Neural cell (in vitro differentiated cells): ENCODE data around the gene RPS24. TPM values are rescaled to one million over a fixed set of nuclear protein-coding genes. Genes with fewer than 3 reads are reported as not detected.

Experiments
- H2AFZ ChIP-seq: fragments of 200-600, 300-800 bp; sonication (generic), shearing (Covaris generic); 2 replicates; pipeline ENCODE4 v1.6.0; 2014; ENCODE audit warnings: low read depth, mild to moderate bottlenecking, antibody characterized with exemption, low read length, moderate library complexity
- H3F3A ChIP-seq: fragments of 200-600 bp; shearing (Covaris generic); 2 replicates; pipeline ENCODE4 v1.6.1; 2016; ENCODE audit warnings: mild to moderate bottlenecking, moderate library complexity, mixed read lengths, antibody characterized with exemption, low read length; ENCODE audit not compliant: insufficient read depth, poor library complexity, severe bottlenecking
- H3K27ac ChIP-seq: fragments of 200-600, 300-800 bp; sonication (generic), shearing (Covaris generic); 2 replicates; pipeline ENCODE4 v1.5.1; 2014; ENCODE audit warnings: mild to moderate bottlenecking, low read length, moderate library complexity
- H3K27me3 ChIP-seq: fragments of 300-800, 200-600 bp; sonication (generic), shearing (Covaris generic); 2 replicates; pipeline ENCODE4 v1.6.0; 2014; ENCODE audit warnings: mild to moderate bottlenecking, low read depth, low read length, moderate library complexity; ENCODE audit not compliant: insufficient read depth
- H3K36me3 ChIP-seq: fragments of 300-800, 200-600 bp; sonication (generic), shearing (Covaris generic); 2 replicates; pipeline ENCODE4 v1.5.1; 2014; ENCODE audit warnings: mild to moderate bottlenecking, antibody characterized with exemption, low read length, moderate library complexity; ENCODE audit not compliant: insufficient read depth
- H3K4me2 ChIP-seq: fragments of 300-800, 200-600 bp; sonication (generic), shearing (Covaris generic); 2 replicates; pipeline ENCODE4 v1.6.0; 2014; ENCODE audit warnings: mild to moderate bottlenecking, low read length
- H3K4me3 ChIP-seq: fragments of 300-800, 200-600 bp; sonication (generic), shearing (Covaris generic); 2 replicates; pipeline ENCODE4 v1.5.1; 2014; ENCODE audit warnings: mild to moderate bottlenecking, low read length, moderate library complexity
- H3K79me2 ChIP-seq: fragments of 200-600 bp; shearing (Covaris generic); replicated peaks from 2 replicates; pipeline ENCODE4 v1.6.0; 2014; ENCODE audit warnings: mild to moderate bottlenecking, low read length, moderate library complexity; ENCODE audit not compliant: insufficient read depth
- H3K9ac ChIP-seq: fragments of 300-800, 200-600 bp; sonication (generic), shearing (Covaris generic); 2 replicates; pipeline ENCODE4 v1.6.1; 2016; ENCODE audit warnings: mild to moderate bottlenecking, low read length, mixed read lengths
- H3K9me2 ChIP-seq: fragments of 200-600 bp; shearing (Covaris generic); 2 replicates; pipeline ENCODE4 v1.6.1; 2016; ENCODE audit warnings: mild to moderate bottlenecking, low read length, mixed read lengths; ENCODE audit not compliant: insufficient read depth
- H3K9me3 ChIP-seq: fragments of 200-600, 300-800 bp; sonication (generic), shearing (Covaris generic); 2 replicates; pipeline ENCODE4 v1.6.1; 2016; ENCODE audit warnings: mild to moderate bottlenecking, mixed run types, low read length, moderate library complexity, mixed read lengths
- H4K20me1 ChIP-seq: fragments of 200-600 bp; shearing (Covaris generic); 2 replicates; pipeline ENCODE4 v1.6.1; 2016; ENCODE audit warnings: mild to moderate bottlenecking, mixed run types; ENCODE audit not compliant: insufficient read depth
- CTCF ChIP-seq: fragments of 450-650 bp; IDR thresholded peaks from 2 replicates; pipeline ENCODE4 v1.5.1; 2014; ENCODE audit warnings: antibody characterized with exemption, mild to moderate bottlenecking, moderate library complexity; ENCODE audit not compliant: poor library complexity, severe bottlenecking
- EP300 ChIP-seq: fragments of 450-650 bp; conservative IDR thresholded peaks from 2 replicates; pipeline ENCODE4 v1.6.1; 2014; ENCODE audit warnings: antibody characterized with exemption, mild to moderate bottlenecking, moderate library complexity; ENCODE audit not compliant: poor library complexity, severe bottlenecking
- EZH2 ChIP-seq: fragments of 200-600, 300-800 bp; shearing (Covaris generic), sonication (generic); IDR thresholded peaks from 2 replicates; pipeline ENCODE4 v1.6.1; 2014; ENCODE audit warnings: antibody characterized with exemption, low read length, borderline replicate concordance, mild to moderate bottlenecking; ENCODE audit not compliant: insufficient read depth, poor library complexity, severe bottlenecking
- MXI1 ChIP-seq: fragments of 450-650 bp; conservative IDR thresholded peaks from 2 replicates; pipeline ENCODE4 v1.6.1; 2014; ENCODE audit warnings: antibody characterized with exemption, mild to moderate bottlenecking; ENCODE audit not compliant: poor library complexity, severe bottlenecking
- POLR2AphosphoS5 ChIP-seq: IDR thresholded peaks from 2 replicates; pipeline ENCODE4 v1.6.1; 2012
- RAD21 ChIP-seq: fragments of 450-650 bp; conservative IDR thresholded peaks from 2 replicates; pipeline ENCODE4 v1.6.1; 2014; ENCODE audit warnings: antibody characterized with exemption, mild to moderate bottlenecking, moderate library complexity
- REST ChIP-seq: IDR thresholded peaks from 2 replicates; pipeline ENCODE4 v1.6.1; 2012; ENCODE audit warnings: borderline replicate concordance
- SMC3 ChIP-seq: fragments of 450-650 bp; conservative IDR thresholded peaks from 2 replicates; pipeline ENCODE4 v1.6.1; 2014; ENCODE audit warnings: antibody characterized with exemption, mild to moderate bottlenecking, moderate library complexity; ENCODE audit not compliant: poor library complexity
- TAF1 ChIP-seq: IDR thresholded peaks from 2 replicates; pipeline ENCODE4 v1.6.1; 2012; ENCODE audit warnings: low read depth
- polyA minus RNA-seq: library from RNA; depleted of rRNA, polyadenylated mRNA; stranded (reverse); fragments of >200 nt; gene quantifications from 2 replicates; pipeline ENCODE4 v1.2.3, GENCODE V29; 2014
- polyA plus RNA-seq: library from polyadenylated mRNA; depleted of rRNA; stranded (reverse); fragments of >200 nt; gene quantifications from 2 replicates; pipeline ENCODE4 v1.2.3, GENCODE V29; 2014

Gene RPS24
- polyA plus RNA-seq, result 2,402 and 2,734 TPM in 2 replicates
- polyA minus RNA-seq, result 820 and 978 TPM in 2 replicates

- Histone ChIP-seq H3K27me3 (no peaks in the 10 kb centered on the region), H3K4me2 (peak within 1 kb of the TSS; percentile 93), H3K9me3 (no peaks in the 10 kb centered on the region), H3K79me2 (peaks cover 25% of the 10 kb centered on the region), H3K9me2 (no peaks in the 10 kb centered on the region), H3K4me3 (peak within 1 kb of the TSS; percentile 78), H2AFZ (peak within 1 kb of the TSS; percentile 88), H3F3A (peaks cover 4% of the 10 kb centered on the region), H3K9ac (peak within 1 kb of the TSS; percentile 61), H3K36me3 (no peaks in the 10 kb centered on the region), H3K27ac (peak within 1 kb of the TSS; percentile 55), H4K20me1 (no peaks in the 10 kb centered on the region)
- TF ChIP-seq POLR2AphosphoS5 (peak; percentile 93), CTCF (no peak), SMC3 (no peak), TAF1 (peak; percentile 98), EZH2 (no peak), RAD21 (peak; percentile 32), MXI1 (peak; percentile 94), REST (peak; percentile 97), EP300 (peak; percentile 27)
These were observed at the start of gene RPS24 for GRCh38 chr10:78033637-78034470. Gene RPS24 (plus strand): TSS chr10:78033863. CDS start chr10:78033902, 39 bp downstream.

- H3F3A ChIP-seq, result no peaks in the 10 kb centered on the region
- H3K4me3 ChIP-seq, result peak overlapping the region; percentile 19
- no peaks in the 10 kb centered on the region for H3K9me3 ChIP-seq
- no peaks in the 10 kb centered on the region for H3K79me2 ChIP-seq
- peaks cover 8% of the 10 kb centered on the region for H3K36me3 ChIP-seq
- no peaks in the 10 kb centered on the region for H4K20me1 ChIP-seq
- H3K9ac ChIP-seq, result peak overlapping the region; percentile 49
- TF ChIP-seq SMC3, result no peak
- no peak for TF ChIP-seq CTCF
- TF ChIP-seq POLR2AphosphoS5, result no peak
- no peak for TF ChIP-seq TAF1
- TF ChIP-seq EP300, result no peak
- no peak for TF ChIP-seq REST
- TF ChIP-seq EZH2, result no peak
- TF ChIP-seq MXI1, result no peak
- TF ChIP-seq RAD21, result no peak
- no peak overlapping the region for H3K4me2 ChIP-seq
- no peaks in the 10 kb centered on the region for H3K9me2 ChIP-seq
- no peak overlapping the region for H2AFZ ChIP-seq
- H3K27ac ChIP-seq, result peak overlapping the region; percentile 86
- H3K27me3 ChIP-seq, result no peaks in the 10 kb centered on the region
These were observed 48.7 kb upstream of the RPS24 start for GRCh38 chr10:77984986-77985385.
